A549 (cell line): ENCODE data around the gene PKDREJ. TPM values are rescaled to one million over a fixed set of nuclear protein-coding genes. Genes with fewer than 3 reads are reported as not detected.

Experiments used
- ATAC-seq, 2 experiments: fragments of 200-7000 bp in 1 of 2; fragments of >200 bp in 1 of 2; cut with Nextera tagmentation in 1 of 2; cut with Tn5 transposase in 1 of 2; 3 replicates each; pipeline versions ENCODE4 v1.8.0 to v1.9.1; 2018 to 2020; ENCODE audit warnings: mild to moderate bottlenecking in 1 of 2, moderate library complexity in 1 of 2
- CTCF ChIA-PET: fragments of 300-600 bp; sonication (Branson Sonifier 250); formaldehyde crosslinking; extraction: SDS; loops from one replicate; lab custom pipeline; 2021; ENCODE audit warnings: antibody characterized with exemption, inconsistent platforms; lab: Yijun Ruan, JAX
- POLR2A ChIA-PET: fragments of 350-600 bp; formaldehyde crosslinking; extraction: SDS; loops from one replicate; lab custom pipeline; 2021; ENCODE audit warnings: antibody characterized with exemption, inconsistent platforms; lab: Yijun Ruan, JAX
- DNase-seq, 2 experiments: peaks; one replicate each; pipeline versions ENCODE4 v3.0.0 to v3.0.0-alpha.2; 2011 to 2016; ENCODE audit warnings: low read depth in 1 of 2, low spot score in 1 of 2
- FAIRE-seq: peaks from 2 replicates; lab custom pipeline; 2011; peaks lifted over from hg19 to GRCh38; lab: Jason Lieb, UNC
- H3K27ac ChIP-seq, 2 experiments: fragments of >200 bp; sonication (Bioruptor Twin); formaldehyde crosslinking; 3 replicates each; pipeline ENCODE4 v1.5.1; 2016 to 2017
- H3K4me1 ChIP-seq: fragments of >200 bp; sonication (Bioruptor Twin); formaldehyde crosslinking; 3 replicates; pipeline ENCODE4 v1.6.1; 2016
- H3K4me2 ChIP-seq: fragments of >200 bp; sonication (Bioruptor Twin); formaldehyde crosslinking; 3 replicates; pipeline ENCODE4 v1.6.1; 2016
- H3K4me3 ChIP-seq: fragments of >200 bp; sonication (Bioruptor Twin); formaldehyde crosslinking; 3 replicates; pipeline ENCODE4 v1.5.1; 2016
- H3K9me3 ChIP-seq: fragments of >200 bp; sonication (Bioruptor Twin); formaldehyde crosslinking; 3 replicates; pipeline ENCODE4 v1.6.1; 2016
- CEBPB ChIP-seq, 2 experiments: fragments of >200 bp in 1 of 2; sonication (Bioruptor Twin) in 1 of 2; formaldehyde crosslinking in 1 of 2; IDR thresholded peaks; 2 replicates each; pipeline ENCODE4 v1.6.1; 2012 to 2016
- CHD2 ChIP-seq: fragments of 150-350 bp; IDR thresholded peaks from 2 replicates; pipeline ENCODE4 v1.6.1; 2014; ENCODE audit warnings: low read length; ENCODE audit not compliant: partially characterized antibody
- EP300 ChIP-seq, 2 experiments: fragments of >200 bp; sonication (Bioruptor Twin); formaldehyde crosslinking; IDR thresholded peaks; 2 replicates in 1 of 2; 3 replicates in 1 of 2; pipeline ENCODE4 v1.6.1; 2016 to 2017
- FOSL2 ChIP-seq, 2 experiments: fragments of 450-650 bp in 1 of 2; fragments of >200 bp in 1 of 2; sonication (Bioruptor Twin) in 1 of 2; formaldehyde crosslinking; IDR thresholded peaks; 2 replicates each; pipeline versions ENCODE4 v1.5.0 to v1.6.1; 2016 to 2020; ENCODE audit warnings: mild to moderate bottlenecking in 1 of 2, moderate library complexity in 1 of 2
- FOXS1 ChIP-seq: fragments of 250-450 bp; sonication (Bioruptor Pico); IDR thresholded peaks from 2 replicates; pipeline ENCODE4 v1.5.0; 2020; ENCODE audit warnings: mild to moderate bottlenecking, moderate library complexity
- HEYL ChIP-seq: fragments of 250-450 bp; sonication (Bioruptor Pico); IDR thresholded peaks from 2 replicates; pipeline ENCODE4 v1.8.0; 2021; ENCODE audit warnings: mild to moderate bottlenecking, moderate library complexity
- HOXB5 ChIP-seq: fragments of 250-450 bp; sonication (Bioruptor Pico); IDR thresholded peaks from 2 replicates; pipeline ENCODE4 v1.5.0; 2020; ENCODE audit warnings: mild to moderate bottlenecking, moderate library complexity
- JUNB ChIP-seq: fragments of >200 bp; sonication (Bioruptor Twin); formaldehyde crosslinking; IDR thresholded peaks from 2 replicates; pipeline ENCODE4 v1.6.1; 2016
- KDM5A ChIP-seq: fragments of 200-600 bp; sonication (generic); IDR thresholded peaks from 2 replicates; pipeline ENCODE4 v1.6.1; 2016; ENCODE audit warnings: antibody characterized with exemption, mild to moderate bottlenecking
- NFE2L2 ChIP-seq: fragments of 150-350 bp; conservative IDR thresholded peaks from 2 replicates; pipeline ENCODE4 v1.6.1; 2014; ENCODE audit warnings: low read length
- PBX3 ChIP-seq: IDR thresholded peaks from 2 replicates; pipeline ENCODE4 v1.6.1; 2012
- PHF8 ChIP-seq: fragments of 200-600 bp; sonication (generic); IDR thresholded peaks from 2 replicates; pipeline ENCODE4 v1.6.1; 2016; ENCODE audit warnings: low read depth, mild to moderate bottlenecking, antibody characterized with exemption, moderate library complexity, borderline replicate concordance
- POLR2A ChIP-seq: IDR thresholded peaks from 2 replicates; pipeline ENCODE4 v1.6.1; 2012; ENCODE audit warnings: mild to moderate bottlenecking, low read length
- POLR2AphosphoS2 ChIP-seq: conservative IDR thresholded peaks from 2 replicates; pipeline ENCODE4 v1.6.1; 2012; ENCODE audit warnings: low read length, improper control_type of control experiment, inconsistent platforms
- RAD21 ChIP-seq, 2 experiments: fragments of >200 bp in 1 of 2; sonication (Bioruptor Twin) in 1 of 2; formaldehyde crosslinking in 1 of 2; IDR thresholded peaks in 1 of 2; conservative IDR thresholded peaks in 1 of 2; 2 replicates in 1 of 2; 3 replicates in 1 of 2; pipeline ENCODE4 v1.6.1; 2012 to 2018; ENCODE audit warnings: inconsistent platforms in 1 of 2
- RARB ChIP-seq: fragments of 250-450 bp; sonication (Bioruptor Pico); IDR thresholded peaks from 2 replicates; pipeline ENCODE4 v1.8.0; 2021; ENCODE audit warnings: mild to moderate bottlenecking, moderate library complexity
- SREBF2 ChIP-seq: fragments of 450-650 bp; IDR thresholded peaks from 2 replicates; pipeline ENCODE4 v1.6.1; 2014; ENCODE audit warnings: mild to moderate bottlenecking, moderate library complexity
- ZNF302 ChIP-seq: fragments of 250-450 bp; sonication (Bioruptor Pico); IDR thresholded peaks from 2 replicates; pipeline ENCODE4 v1.9.0; 2021; ENCODE audit warnings: inconsistent platforms, mild to moderate bottlenecking, moderate library complexity
- WGBS: methylation state at CpG from one replicate; pipeline ENCODE4 v1.1.6; 2017; ENCODE audit errors: missing lambda C conversion rate; 5-methylcytosine and 5-hydroxymethylcytosine counted together
- polyA plus RNA-seq, 4 experiments: library from polyadenylated mRNA; depleted of rRNA in 3 of 4; stranded (reverse); fragments of >200 nt; fragmentation: RNase III in 1 of 4; extraction: RNeasy Plus Mini Kit Qiagen cat#74134 plus additional on column Dnase treatment in 1 of 4; gene quantifications; 2 replicates in 3 of 4; 3 replicates in 1 of 4; pipeline ENCODE4 v1.2.3, GENCODE V29; 2011 to 2017
- TF ChIP-seq, protein P1 (sequence below): fragments of >200 bp; sonication (Bioruptor Twin); formaldehyde crosslinking; IDR thresholded peaks from 3 replicates; pipeline ENCODE4 v1.5.1; 2016

Gene PKDREJ
- polyA plus RNA-seq, 2 of the 4 experiments (the other 2 are of a cell fraction) = not detected

DNA sequence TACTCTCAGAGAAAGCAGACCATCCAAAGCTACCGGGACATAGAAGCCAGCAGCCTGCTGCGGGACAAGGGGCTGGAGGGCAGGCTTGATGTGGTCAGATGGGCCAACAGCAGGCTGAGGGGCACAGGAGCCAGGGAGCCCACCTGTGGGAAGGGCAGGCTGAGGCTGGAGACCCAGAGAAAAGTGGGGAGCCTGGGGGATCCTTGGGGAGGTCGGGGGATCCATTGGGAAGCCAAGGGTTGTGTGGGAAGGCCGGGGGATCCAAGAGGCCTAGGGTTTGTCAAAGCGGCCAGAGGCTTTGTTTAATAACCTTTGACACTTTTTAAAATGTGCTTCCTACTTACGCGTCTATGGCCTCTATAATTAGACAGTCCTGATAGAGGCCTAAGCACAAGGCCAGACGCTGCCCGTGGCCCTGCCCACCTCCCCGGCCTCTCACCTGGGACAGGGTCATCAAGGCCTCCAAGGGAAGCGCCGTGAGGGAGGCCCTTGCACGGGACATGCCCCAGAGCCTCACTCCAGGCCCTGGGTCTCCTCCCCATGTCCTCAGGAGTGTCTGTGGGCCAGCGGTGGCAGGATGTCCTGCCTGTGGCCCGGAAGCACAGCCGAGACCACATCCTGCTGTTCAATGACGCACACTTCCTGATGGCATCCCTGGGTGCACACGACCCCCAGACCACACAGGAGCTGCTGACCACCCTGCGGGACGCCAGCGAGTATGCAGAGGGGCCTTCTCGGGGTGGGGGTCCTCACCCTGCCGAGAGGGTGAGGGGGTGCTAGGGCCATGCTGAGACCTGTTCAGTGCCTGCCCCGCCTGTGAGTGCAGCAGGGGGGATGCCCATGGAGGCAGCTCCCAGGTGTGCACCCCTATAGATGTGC, 25.0 kb upstream of the PKDREJ start:
- Histone ChIP-seq H3K27ac (no peak overlapping the region), H3K9me3 (no peaks in the 10 kb centered on the region), H3K4me2 (no peak overlapping the region), H3K4me3 (no peak overlapping the region), H3K4me1 (no peaks in the 10 kb centered on the region)
- no peak for DNase-seq
- ChIA-PET POLR2A (no interaction called here), CTCF (no interaction called here)
- ATAC-seq = no peak
- 92% methylated on average over 10 of the region's 24 CpGs for WGBS
- FAIRE-seq = no peak
- no peak for TF ChIP-seq PHF8
- TF ChIP-seq KDM5A = no peak
- no peak for TF ChIP-seq JUNB
- no peak for TF ChIP-seq PBX3
- TF ChIP-seq ZNF302 (CRISPR knock-in tag) = no peak
- TF ChIP-seq CHD2 = no peak
- TF ChIP-seq CEBPB (IDR thresholded peaks at IDR 0.05) = no peak
- TF ChIP-seq HEYL (CRISPR knock-in tag) = no peak
- TF ChIP-seq FOXS1 (CRISPR knock-in tag) = no peak
- TF ChIP-seq RAD21 (conservative IDR thresholded peaks at IDR 0.05 in 1 of 2, IDR thresholded peaks at IDR 0.05 in 1 of 2) = no peak
- TF ChIP-seq RARB (CRISPR knock-in tag) = no peak
- TF ChIP-seq EP300 (IDR thresholded peaks at IDR 0.05) = no peak
- no peak for TF ChIP-seq POLR2A
- no peak for TF ChIP-seq HOXB5 (CRISPR knock-in tag)
- TF ChIP-seq FOSL2 (IDR thresholded peaks at IDR 0.05) = no peak
- TF ChIP-seq FOSL2 (CRISPR knock-in tag; IDR thresholded peaks at IDR 0.05) = no peak
- no peak for TF ChIP-seq POLR2AphosphoS2
- TF ChIP-seq, protein P1, sequence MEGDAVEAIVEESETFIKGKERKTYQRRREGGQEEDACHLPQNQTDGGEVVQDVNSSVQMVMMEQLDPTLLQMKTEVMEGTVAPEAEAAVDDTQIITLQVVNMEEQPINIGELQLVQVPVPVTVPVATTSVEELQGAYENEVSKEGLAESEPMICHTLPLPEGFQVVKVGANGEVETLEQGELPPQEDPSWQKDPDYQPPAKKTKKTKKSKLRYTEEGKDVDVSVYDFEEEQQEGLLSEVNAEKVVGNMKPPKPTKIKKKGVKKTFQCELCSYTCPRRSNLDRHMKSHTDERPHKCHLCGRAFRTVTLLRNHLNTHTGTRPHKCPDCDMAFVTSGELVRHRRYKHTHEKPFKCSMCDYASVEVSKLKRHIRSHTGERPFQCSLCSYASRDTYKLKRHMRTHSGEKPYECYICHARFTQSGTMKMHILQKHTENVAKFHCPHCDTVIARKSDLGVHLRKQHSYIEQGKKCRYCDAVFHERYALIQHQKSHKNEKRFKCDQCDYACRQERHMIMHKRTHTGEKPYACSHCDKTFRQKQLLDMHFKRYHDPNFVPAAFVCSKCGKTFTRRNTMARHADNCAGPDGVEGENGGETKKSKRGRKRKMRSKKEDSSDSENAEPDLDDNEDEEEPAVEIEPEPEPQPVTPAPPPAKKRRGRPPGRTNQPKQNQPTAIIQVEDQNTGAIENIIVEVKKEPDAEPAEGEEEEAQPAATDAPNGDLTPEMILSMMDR = no peak
- no peak for TF ChIP-seq SREBF2

DNA sequence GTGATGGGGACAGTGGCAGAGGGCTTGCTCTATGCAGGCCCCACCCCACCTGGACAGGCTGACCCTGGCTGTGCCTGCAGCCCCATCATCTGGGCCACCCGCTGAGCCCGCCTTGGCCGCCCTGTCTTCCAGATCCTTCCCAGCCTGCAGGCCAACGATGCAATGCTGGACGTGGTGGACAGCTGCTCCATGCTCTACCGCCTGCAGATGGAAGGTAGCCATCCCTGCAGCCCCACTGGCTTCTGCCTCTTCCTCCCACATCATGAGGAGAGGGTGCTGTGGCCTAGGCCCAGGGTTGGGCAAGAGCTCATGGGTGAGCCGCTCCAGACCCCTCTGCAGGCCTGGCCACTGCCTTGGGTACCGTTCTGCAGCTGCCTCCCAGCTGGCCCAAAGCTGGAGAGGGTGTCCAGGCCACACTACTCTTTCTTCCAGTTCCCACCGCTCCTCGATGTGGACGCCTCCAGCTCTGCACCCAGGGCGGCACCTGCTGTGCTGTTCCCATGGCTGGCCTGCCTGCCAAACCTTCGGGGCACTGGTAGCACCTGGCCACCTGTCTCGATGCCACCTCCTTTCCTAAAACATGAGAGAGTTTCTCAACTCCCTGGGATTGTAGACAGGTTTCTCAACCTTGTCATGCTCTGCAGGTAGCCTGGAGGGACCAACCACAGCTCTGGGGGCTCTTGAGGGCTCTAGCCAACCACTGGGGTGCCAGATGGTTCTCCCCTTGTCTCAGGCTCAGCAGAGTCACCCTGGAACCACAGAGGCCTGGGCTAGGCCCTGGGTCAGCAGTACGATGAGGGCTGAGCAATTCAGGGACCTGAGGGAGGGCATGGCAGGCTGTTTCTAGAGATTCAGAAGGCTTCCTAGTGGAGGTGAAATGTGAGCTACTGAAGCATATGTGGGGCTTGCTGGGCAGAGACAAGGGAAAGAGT, 24.1 kb upstream of the PKDREJ start:
- ATAC-seq (no peak), DNase-seq (no peak), FAIRE-seq (no peak)
- Histone ChIP-seq H3K27ac (no peak overlapping the region), H3K4me1 (no peaks in the 10 kb centered on the region), H3K9me3 (no peaks in the 10 kb centered on the region), H3K4me2 (no peak overlapping the region), H3K4me3 (no peak overlapping the region)
- 97% methylated on average over 12 of the region's 15 CpGs for WGBS
- no peak for TF ChIP-seq NFE2L2
- CTCF ChIA-PET = interaction anchor here (1.1 to 2.0 kb wide), 3 partner anchors 31 to 167 kb away, joined by 4 to 8 read pairs (median 4); no protein-coding TSS in a partner anchor
- POLR2A ChIA-PET = no interaction called here
